Right renal cortex interstitium (tissue), 3 donors: ENCODE results near the gene REM2. TPM values are rescaled to one million over a fixed set of nuclear protein-coding genes. Genes with fewer than 3 reads are reported as not detected.
"Not testable (repeated sequence)": the region's sequence is repeated elsewhere in the genome, so short reads cannot be mapped to it uniquely, and the experiment has no call there.

Experiments used
- DNase-seq, 3 donors: peaks; one replicate each; pipeline ENCODE4 v3.0.0-alpha.2; 2013; ENCODE audit warnings: low read depth in 3 of 3, low spot score in 2 of 3
- polyA plus RNA-seq, 3 donors: library from polyadenylated mRNA; unstranded; fragments of 120-200 nt; gene quantifications; one replicate each; pipeline ENCODE4 v1.2.1, GENCODE V29; 2013; ENCODE audit not compliant: insufficient read length in 3 of 3

Gene REM2
- polyA plus RNA-seq, 3 donors, result 0.89 to 1.5 (median 1.2) TPM

GRCh38 chr14:22847661-22848341 lies 35.2 kb upstream of the REM2 start:
- DNase-seq, result no peak

- DNase-seq, result no peak
Observed at GRCh38 chr14:22848351-22849164, 34.5 kb upstream of the REM2 start.

DNA sequence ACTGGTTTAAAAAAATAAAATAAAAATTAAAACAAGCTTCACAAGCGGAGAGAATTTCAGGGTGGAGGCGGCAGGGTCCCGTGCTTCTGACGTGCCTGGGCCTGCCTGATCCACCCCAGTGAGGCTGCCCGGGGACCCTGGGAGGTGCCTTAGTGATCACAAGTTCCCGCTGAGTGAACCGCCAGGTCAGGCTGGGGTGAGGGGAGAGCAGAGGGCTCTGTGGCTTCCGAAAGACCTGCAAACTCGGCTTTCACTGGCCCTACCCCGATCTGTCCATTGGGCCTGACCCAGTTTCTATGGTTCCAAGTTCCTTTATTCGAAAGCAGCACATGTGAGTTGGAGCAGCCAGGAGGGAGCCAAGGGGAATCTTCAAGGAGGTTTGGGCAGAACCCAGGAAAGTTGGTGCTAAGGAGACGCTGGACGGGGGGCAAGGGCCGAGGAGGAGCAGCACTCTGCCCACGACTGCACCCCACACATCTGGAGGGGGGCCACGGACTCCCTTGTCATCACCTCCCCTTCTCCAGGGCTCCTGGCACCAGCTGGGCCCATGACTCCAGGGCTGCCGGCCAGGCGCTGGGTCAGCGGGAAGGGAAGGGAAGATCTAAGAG lies 33.7 kb upstream of the REM2 start:
- no peak for DNase-seq

GRCh38 chr14:22850944-22851764 lies 31.9 kb upstream of the REM2 start:
- DNase-seq, result no peak

- not testable (repeated sequence) for DNase-seq
Observed at GRCh38 chr14:22852178-22852577, 30.8 kb upstream of the REM2 start.

- DNase-seq, result no peak
Observed at GRCh38 chr14:22852599-22852939, 30.5 kb upstream of the REM2 start.

- DNase-seq, result peak in 1 of 3 donors; percentile 84
Observed at GRCh38 chr14:22852940-22853767, 29.9 kb upstream of the REM2 start.

- not testable (repeated sequence) for DNase-seq
Observed at GRCh38 chr14:22854296-22854695, 28.7 kb upstream of the REM2 start.

DNA sequence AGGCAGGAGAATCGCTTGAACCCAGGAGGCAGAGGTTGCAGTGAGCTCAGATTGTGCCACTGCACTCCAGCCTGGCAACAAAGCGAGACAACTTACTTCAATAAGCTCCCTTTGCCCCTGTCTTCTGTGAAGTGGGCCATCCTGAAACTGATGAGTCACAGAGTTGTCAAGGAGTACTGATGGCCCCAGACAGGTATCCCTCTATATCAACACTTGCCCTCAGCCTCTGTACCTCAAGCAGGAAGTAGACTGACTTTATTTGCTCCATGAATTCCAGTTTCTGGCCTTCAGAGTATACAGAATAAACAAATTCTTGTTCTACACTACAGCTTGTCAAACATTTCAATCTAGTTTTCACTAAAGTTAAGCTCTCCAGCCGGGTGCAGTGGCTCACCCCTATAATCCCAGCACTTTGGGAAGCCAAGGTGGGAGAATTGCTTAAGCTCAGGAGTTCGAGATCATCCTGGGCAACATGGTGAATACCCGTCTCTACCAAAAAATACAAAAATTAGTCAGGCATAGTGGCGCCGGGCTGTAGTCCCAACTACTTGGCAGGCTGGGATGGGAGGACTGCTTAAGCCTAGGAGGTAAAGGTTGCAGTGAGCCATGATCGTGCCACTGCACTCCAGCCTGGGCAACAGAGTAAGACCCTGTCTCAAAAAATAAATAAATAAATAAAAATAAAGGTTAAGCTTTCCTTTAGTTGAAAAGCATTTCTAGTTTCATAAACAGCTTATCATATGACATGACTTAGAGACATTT lies 27.9 kb upstream of the REM2 start:
- no peak for DNase-seq

DNA sequence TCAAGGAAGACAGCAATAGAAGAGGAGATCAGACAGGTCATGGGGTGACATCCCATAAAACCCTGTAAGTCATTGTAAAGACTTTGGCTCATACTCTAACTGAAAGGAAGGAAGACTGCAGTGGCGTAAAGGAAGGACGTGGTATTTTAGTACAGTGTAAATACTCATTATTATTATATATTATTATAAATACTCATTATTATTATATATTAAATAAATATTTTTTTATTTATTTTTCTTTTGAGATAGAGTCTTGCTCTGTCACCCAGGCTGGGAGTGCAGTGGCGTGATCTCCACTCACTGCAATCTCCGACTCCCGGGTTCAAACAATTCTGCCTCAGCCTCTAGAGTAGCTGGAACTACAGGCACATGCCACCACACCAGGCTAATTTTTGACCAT lies 26.6 kb upstream of the REM2 start:
- DNase-seq, result no peak

DNA sequence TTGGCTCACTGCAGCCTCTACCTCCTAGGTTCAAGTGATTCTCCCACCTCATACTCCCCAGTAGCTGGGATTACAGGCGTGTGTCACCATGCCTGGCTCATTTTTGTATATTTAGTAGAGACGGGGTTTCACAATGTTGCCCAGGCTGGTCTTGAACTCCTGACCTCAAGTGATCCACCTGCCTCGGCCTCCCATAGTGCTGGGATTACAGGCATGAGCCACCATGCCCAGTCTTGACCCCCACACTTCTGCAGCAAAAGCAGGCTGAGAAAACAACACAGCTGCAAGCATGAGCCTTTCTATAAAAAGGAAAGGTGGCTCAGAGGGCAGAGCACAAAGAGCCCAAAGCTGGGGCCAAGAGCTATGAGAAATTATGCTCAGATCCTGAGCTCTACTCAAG lies 22.6 kb upstream of the REM2 start:
- DNase-seq, result not testable (repeated sequence)

GRCh38 chr14:22861651-22862050 lies 21.4 kb upstream of the REM2 start:
- no peak for DNase-seq

- no peak for DNase-seq
Observed at GRCh38 chr14:22864979-22865378, 18.0 kb upstream of the REM2 start.

- no peak for DNase-seq
Observed at GRCh38 chr14:22865424-22866405, 17.3 kb upstream of the REM2 start.

GRCh38 chr14:22866874-22867273 lies 16.1 kb upstream of the REM2 start:
- no peak for DNase-seq

DNA sequence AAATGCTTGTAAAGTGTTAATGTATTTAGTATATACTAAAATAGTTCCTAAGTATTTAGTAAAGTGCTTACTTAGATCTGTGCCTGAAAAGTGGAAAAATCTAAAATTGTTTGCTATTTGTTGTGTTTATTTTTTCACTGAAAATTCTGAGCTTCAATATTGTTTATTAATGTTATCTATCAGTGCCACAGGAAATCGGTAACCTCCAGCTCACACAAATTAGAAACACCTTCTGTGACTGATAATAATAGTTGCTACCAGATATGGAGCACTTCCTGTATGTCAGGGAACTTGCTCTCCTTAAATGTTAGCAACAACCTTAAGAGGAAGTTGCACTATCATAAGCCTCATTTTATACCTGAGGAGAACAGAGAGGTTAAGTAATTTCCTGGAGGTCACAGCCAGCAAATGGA lies 12.2 kb upstream of the REM2 start:
- no peak for DNase-seq

DNA sequence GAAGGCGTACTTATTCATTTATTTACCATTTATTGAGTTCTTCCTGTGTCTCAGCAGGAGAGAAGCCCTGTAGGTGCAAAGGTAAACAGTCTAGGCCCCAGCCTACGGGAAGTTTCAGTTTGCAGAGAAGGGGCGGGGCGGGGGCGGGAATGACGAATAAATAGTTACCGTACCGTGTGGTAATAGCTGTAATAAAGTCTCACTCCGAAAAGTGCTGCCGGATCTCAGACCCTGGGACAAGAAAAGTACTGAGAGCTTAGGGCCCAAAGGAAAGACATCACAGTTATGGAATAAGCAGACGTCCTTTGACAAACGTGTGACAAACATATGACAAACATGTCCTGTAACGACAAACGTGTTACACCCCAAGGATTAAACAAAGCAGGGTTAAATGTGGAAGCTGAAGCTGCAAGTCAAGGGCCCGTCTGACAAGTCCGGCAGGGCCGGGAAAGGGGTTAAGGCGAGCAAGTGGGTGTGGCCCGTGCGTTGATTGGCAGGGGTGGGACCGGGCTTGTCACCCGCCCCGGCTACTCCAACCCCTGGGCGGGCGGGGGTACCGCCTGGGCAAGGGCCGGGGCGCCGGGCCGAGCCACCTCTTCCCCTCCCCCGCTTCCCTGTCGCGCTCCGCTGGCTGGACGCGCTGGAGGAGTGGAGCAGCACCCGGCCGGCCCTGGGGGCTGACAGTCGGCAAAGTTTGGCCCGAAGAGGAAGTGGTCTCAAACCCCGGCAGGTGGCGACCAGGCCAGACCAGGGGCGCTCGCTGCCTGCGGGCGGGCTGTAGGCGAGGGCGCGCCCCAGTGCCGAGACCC lies 11.6 kb upstream of the REM2 start, which contains the start of gene LRP10:
TSS of gene LRP10 (plus strand) at position 517 of the 809 bp plus-strand sequence. CDS start 564 bp downstream, outside the sequence.
- DNase-seq, result peak in 2 of 3 donors; percentile 73 to 84
